HG02943 (cell line): ENCODE data around the gene SF3B1.
"Not testable (repeated sequence)": the region's sequence is repeated elsewhere in the genome, so short reads cannot be mapped to it uniquely, and the experiment has no call there.

Source experiments
- ATAC-seq: cut with Tn5 transposase; IDR thresholded peaks from one replicate; pipeline ENCODE4 v1.9.1; 2021; ENCODE audit warnings: mild to moderate bottlenecking, low read depth, moderate library complexity; ENCODE audit not compliant: unreplicated experiment

Gene SF3B1

DNA sequence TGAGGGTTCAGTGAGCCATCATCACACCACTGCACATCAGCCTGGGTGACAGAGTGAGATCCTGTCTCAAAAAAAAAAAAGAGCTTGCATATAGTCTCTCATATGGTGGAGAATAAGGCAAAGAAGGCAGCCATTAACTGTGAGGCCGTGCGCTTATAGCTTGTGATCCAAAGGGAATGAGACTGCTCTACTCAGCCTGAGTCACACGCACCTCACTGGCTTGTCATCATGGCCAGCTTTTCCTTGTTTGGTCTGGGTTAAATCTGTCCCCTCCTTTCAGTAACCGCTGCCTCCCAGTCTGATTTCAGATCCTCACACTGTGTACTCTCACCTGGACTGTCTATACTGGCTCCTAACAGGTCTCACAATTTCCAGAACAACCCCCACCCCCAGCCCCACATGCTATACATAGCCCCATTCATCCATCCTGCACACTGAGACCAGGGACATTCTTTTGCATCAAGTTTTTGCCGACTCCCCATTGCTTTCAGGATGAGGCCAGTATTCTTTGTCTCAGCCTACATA is 88.9 kb downstream of the SF3B1 start:
- ATAC-seq: no peak

DNA sequence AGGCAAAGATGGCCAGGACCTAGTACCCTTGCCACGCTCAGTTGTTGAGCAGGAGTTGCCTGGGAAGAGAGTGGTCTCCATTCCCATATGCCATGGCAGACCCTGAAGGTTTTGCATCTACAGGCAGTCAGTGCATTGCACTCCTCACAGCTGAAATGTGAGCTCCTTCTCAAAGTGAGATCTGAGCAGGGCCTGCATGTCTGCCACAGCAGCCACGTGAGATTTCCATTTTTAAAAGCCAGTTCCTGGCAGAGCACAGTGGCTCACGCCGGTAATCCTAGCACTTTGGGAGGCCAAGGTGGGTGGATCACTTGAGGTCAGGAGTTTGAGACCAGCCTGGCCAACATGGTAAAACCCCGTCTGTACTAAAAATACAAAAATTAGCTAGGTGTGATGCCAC is 90.9 kb downstream of the SF3B1 start:
- ATAC-seq: not testable (repeated sequence)

DNA sequence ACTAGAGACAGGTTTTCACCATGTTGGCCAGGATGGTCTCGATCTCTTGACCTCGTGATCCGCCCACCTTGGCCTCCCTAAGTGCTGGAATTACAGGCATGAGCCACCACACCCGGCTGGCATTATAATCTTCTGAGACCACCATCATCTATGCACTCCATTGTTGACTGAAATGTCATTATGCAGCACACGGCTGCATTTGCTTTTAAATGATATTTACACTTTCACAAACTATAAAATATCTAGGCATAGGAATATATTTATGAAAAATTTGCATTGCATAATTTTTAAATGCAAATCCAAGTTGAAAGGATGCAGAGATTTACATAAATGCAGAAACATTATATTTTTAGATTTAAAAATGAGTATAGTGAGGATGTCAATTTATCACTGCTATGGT is 94.2 kb downstream of the SF3B1 start:
- ATAC-seq: no peak
